RWPE2 (cell line): ENCODE data around the gene AGXT2.

Experiments used
- ATAC-seq: fragments of 200-7000 bp; cut with Tn5 transposase; 3 replicates; pipeline ENCODE4 v1.9.1; 2021; ENCODE audit warnings: low read depth
- DNase-seq: peaks from one replicate; pipeline ENCODE4 v3.0.0-alpha.2; 2020; ENCODE audit warnings: low spot score
- H3K27ac ChIP-seq: fragments of 450-650 bp; 2 replicates; pipeline ENCODE4 v1.5.1; 2017; ENCODE audit warnings: mild to moderate bottlenecking; ENCODE audit not compliant: poor library complexity, severe bottlenecking
- H3K27me3 ChIP-seq: fragments of 250-450 bp; sonication (Bioruptor Pico); 2 replicates; pipeline ENCODE4 v1.5.1; 2021; ENCODE audit warnings: mild to moderate bottlenecking, moderate library complexity; ENCODE audit not compliant: insufficient read depth, poor library complexity, severe bottlenecking
- H3K36me3 ChIP-seq: fragments of 250-450 bp; sonication (Bioruptor Pico); 2 replicates; pipeline ENCODE4 v1.5.1; 2020; ENCODE audit warnings: low read depth, mild to moderate bottlenecking, moderate library complexity
- H3K4me1 ChIP-seq: fragments of 250-450 bp; sonication (Bioruptor Pico); 2 replicates; pipeline ENCODE4 v1.5.1; 2021; ENCODE audit warnings: mild to moderate bottlenecking, moderate library complexity; ENCODE audit not compliant: insufficient read depth, poor library complexity, severe bottlenecking
- H3K4me3 ChIP-seq: fragments of 250-450 bp; sonication (Bioruptor Pico); 2 replicates; pipeline ENCODE4 v1.5.1; 2021; ENCODE audit warnings: mild to moderate bottlenecking, moderate library complexity; ENCODE audit not compliant: severe bottlenecking
- H3K9me3 ChIP-seq: fragments of 250-450 bp; sonication (Bioruptor Pico); 2 replicates; pipeline ENCODE4 v1.5.1; 2021; ENCODE audit warnings: mild to moderate bottlenecking, moderate library complexity; ENCODE audit not compliant: severe bottlenecking
- TF ChIP-seq, protein P1 (sequence below): fragments of 450-650 bp; IDR thresholded peaks from one replicate; pipeline ENCODE4 v1.5.1; 2017; ENCODE audit warnings: mild to moderate bottlenecking, moderate library complexity; ENCODE audit not compliant: poor library complexity, severe bottlenecking

Gene AGXT2

DNA sequence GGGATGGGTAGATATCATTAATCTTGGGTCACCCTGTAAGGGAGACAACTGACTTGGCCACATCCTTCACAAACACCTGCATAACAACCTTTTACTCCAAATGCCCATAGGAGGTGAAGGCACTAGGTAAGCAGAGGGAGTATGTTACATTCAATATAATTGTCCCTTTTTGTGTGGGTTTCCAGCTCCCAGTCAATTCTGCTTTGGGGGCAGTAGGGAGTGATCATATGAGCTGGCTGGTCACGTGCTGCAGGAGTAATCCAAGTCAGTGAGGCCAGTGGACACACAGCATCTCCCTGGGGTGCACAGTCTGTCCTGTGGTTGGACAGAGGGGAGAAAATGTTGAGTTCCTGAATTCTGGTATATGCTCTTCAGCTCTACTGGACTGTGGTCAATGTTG is 1.2 kb upstream of the AGXT2 start:
- TF ChIP-seq, protein P1, sequence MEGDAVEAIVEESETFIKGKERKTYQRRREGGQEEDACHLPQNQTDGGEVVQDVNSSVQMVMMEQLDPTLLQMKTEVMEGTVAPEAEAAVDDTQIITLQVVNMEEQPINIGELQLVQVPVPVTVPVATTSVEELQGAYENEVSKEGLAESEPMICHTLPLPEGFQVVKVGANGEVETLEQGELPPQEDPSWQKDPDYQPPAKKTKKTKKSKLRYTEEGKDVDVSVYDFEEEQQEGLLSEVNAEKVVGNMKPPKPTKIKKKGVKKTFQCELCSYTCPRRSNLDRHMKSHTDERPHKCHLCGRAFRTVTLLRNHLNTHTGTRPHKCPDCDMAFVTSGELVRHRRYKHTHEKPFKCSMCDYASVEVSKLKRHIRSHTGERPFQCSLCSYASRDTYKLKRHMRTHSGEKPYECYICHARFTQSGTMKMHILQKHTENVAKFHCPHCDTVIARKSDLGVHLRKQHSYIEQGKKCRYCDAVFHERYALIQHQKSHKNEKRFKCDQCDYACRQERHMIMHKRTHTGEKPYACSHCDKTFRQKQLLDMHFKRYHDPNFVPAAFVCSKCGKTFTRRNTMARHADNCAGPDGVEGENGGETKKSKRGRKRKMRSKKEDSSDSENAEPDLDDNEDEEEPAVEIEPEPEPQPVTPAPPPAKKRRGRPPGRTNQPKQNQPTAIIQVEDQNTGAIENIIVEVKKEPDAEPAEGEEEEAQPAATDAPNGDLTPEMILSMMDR: no peak
- H3K4me1 ChIP-seq: peaks cover 10% of the 10 kb centered on the region
- H3K36me3 ChIP-seq: no peaks in the 10 kb centered on the region
- ATAC-seq (no peak), DNase-seq (no peak)
- H3K9me3 ChIP-seq: no peaks in the 10 kb centered on the region
- H3K27me3 ChIP-seq: no peaks in the 10 kb centered on the region
- H3K4me3 ChIP-seq: no peak overlapping the region
- no peak overlapping the region for H3K27ac ChIP-seq

DNA sequence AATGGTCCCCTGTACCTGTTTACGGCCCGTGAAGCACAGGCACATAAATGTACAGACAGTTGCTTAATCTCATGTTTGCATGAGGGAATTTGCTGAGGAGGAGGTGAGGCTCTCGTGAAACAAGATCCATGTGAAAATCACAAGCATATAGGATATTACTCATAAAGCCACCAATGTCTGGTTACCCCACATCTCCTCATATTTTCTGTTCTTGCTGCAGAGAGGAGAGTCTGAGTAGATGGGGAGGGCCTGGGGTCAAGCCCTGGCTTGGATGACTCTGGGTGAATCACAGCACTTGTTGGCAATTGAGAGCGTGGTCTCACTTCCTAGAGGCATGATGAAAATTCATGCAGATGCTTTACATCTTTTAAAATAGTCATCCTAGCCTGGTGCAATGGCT is 975 bp downstream of the AGXT2 start:
- H3K4me3 ChIP-seq: no peak overlapping the region
- no peaks in the 10 kb centered on the region for H3K9me3 ChIP-seq

DNA sequence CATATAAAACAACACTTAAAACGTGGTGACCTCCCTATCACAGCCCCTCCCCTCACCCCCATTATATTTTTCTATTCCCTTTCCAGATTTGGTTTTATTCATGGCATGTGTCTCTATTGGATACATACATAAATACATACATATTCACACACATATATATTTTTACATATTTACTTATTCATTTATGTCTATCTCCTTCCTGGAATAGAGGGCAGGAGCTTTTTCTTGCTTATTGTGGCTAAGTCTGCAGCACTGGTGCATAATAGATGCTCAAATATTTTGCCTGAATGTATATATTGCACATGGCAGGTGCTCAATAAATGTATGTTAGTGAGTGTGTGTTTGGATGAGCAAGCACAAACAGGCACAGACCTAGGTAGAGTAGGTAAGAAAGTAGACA is 2.5 kb downstream of the AGXT2 start:
- ATAC-seq: no peak
- H3K27ac ChIP-seq: no peak overlapping the region

More for the DNA sequence above, 975 bp downstream of the AGXT2 start:
- Histone ChIP-seq H3K27ac (peak overlapping the region; percentile 41), H3K4me1 (peaks cover 10% of the 10 kb centered on the region), H3K27me3 (peaks cover 5% of the 10 kb centered on the region), H3K36me3 (no peaks in the 10 kb centered on the region)
- DNase-seq: peak; percentile 83
- TF ChIP-seq, protein P1: no peak
- peak; percentile 99 for ATAC-seq

DNA sequence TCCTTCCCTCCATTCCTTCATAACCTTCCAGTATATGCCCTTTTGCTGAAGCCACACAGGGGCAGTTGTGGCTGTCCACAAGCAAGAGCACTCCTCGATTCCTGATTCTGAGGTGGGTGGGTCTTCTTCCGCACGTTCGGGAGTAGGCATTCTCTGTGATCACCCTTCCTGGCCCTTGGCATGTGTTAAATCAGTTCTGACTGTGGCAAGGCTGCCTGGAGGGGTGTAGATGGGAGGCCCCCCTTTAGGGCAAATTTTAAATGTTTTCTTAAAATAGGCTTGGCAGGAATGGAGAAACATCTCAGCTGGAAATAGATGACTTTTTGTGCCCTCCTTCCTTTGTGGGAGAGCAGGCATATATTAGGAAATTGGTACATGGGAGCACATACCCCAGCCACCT is 3.1 kb downstream of the AGXT2 start:
- DNase-seq (no peak), ATAC-seq (no peak)
- no peaks in the 10 kb centered on the region for H3K36me3 ChIP-seq
- no peak overlapping the region for H3K27ac ChIP-seq
- TF ChIP-seq, protein P1: no peak
- H3K4me3 ChIP-seq: no peak overlapping the region
- H3K9me3 ChIP-seq: no peaks in the 10 kb centered on the region
- H3K27me3 ChIP-seq: peaks cover 19% of the 10 kb centered on the region
- peaks cover 10% of the 10 kb centered on the region for H3K4me1 ChIP-seq

More for the DNA sequence above, 2.5 kb downstream of the AGXT2 start:
- DNase-seq: no peak
- H3K27me3 ChIP-seq: peaks cover 14% of the 10 kb centered on the region
- TF ChIP-seq, protein P1: no peak
- H3K9me3 ChIP-seq: no peaks in the 10 kb centered on the region
- peaks cover 10% of the 10 kb centered on the region for H3K4me1 ChIP-seq
- H3K36me3 ChIP-seq: no peaks in the 10 kb centered on the region
- no peak overlapping the region for H3K4me3 ChIP-seq

DNA sequence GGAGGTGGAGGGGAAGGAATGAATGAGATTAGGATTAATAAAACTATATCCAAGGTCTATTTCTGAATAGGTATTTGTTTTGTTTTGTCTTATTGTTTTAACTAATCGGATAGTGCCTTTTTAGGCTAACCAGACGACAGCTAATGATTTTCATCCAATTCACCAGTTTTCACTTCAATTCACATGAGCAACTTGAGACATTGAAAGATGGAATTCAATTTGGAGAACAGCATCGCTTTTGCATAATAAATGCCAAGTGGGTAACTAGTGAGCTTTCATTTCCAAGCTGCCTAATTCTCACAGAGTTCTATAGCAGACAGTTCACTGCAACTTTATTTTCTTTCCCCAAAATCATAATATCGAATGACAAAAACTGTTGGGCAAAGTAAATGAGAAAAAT is 5.0 kb downstream of the AGXT2 start:
- peaks cover 19% of the 10 kb centered on the region for H3K27me3 ChIP-seq
- TF ChIP-seq, protein P1: no peak
- no peak for DNase-seq
- no peaks in the 10 kb centered on the region for H3K9me3 ChIP-seq
- H3K4me1 ChIP-seq: peaks cover 10% of the 10 kb centered on the region
- H3K27ac ChIP-seq: no peak overlapping the region
- no peaks in the 10 kb centered on the region for H3K36me3 ChIP-seq
- H3K4me3 ChIP-seq: no peak overlapping the region
- ATAC-seq: no peak
